Activated naive CD8-positive, alpha-beta T cell treated with anti-CD3 and anti-CD28 coated beads, Interleukin-2, amount 50 U/mL, for 24 hours (primary cell): ENCODE measurements around the gene OR7G1.
"Not testable (repeated sequence)": the region's sequence is repeated elsewhere in the genome, so short reads cannot be mapped to it uniquely, and the experiment has no call there.

ENCODE experiments used
- ATAC-seq: fragments of 150-1000 bp; cut with Tn5 transposase; one replicate; pipeline ENCODE4 v1.10.0; 2021
- DNase-seq: peaks from one replicate; pipeline ENCODE4 v3.0.0; 2021
- H3K27ac Mint-ChIP-seq: one replicate; pipeline ENCODE4 v1.8.0; 2021; ENCODE audit warnings: mild to moderate bottlenecking, mixed read lengths
- H3K27me3 Mint-ChIP-seq: one replicate; pipeline ENCODE4 v1.8.0; 2021; ENCODE audit warnings: mixed read lengths
- H3K36me3 Mint-ChIP-seq: one replicate; pipeline ENCODE4 v1.8.0; 2021; ENCODE audit warnings: low read depth, mixed read lengths
- H3K4me1 Mint-ChIP-seq: one replicate; pipeline ENCODE4 v1.8.0; 2021; ENCODE audit warnings: mixed read lengths
- H3K4me3 Mint-ChIP-seq: one replicate; pipeline ENCODE4 v1.8.0; 2021; ENCODE audit warnings: mild to moderate bottlenecking, moderate library complexity, mixed read lengths
- H3K9me3 Mint-ChIP-seq: one replicate; pipeline ENCODE4 v1.8.0; 2021; ENCODE audit warnings: mixed read lengths

Gene OR7G1

DNA sequence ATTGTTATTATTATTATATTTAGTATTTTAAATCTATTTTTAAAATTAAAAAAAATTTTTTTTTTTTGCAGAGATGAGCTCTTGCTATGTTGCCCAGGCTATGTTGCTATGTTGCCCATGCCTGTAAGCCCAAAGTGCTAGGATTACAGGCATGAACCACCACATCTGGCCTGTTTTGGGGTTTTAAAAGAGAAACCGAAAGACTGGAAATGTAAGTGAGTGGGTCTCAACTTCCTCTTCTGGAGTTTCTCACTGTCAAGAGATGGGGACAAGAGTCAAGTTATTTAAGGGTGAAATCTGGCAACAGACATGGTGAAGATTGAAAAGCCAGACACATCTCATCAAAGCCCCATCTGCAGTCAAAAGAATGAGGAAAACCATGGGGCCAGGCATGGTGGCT, 15.4 kb upstream of the OR7G1 start:
- peaks cover 19% of the 10 kb centered on the region for H3K27me3 Mint-ChIP-seq
- H3K36me3 Mint-ChIP-seq: no peaks in the 10 kb centered on the region
- ATAC-seq: no peak
- H3K9me3 Mint-ChIP-seq: no peaks in the 10 kb centered on the region
- DNase-seq: no peak
- H3K4me1 Mint-ChIP-seq: peaks cover 7% of the 10 kb centered on the region
- H3K27ac Mint-ChIP-seq: no peak overlapping the region
- H3K4me3 Mint-ChIP-seq: no peak overlapping the region

- H3K27me3 Mint-ChIP-seq: peaks cover 21% of the 10 kb centered on the region
- DNase-seq: no peak
- peaks cover 7% of the 10 kb centered on the region for H3K4me1 Mint-ChIP-seq
- H3K4me3 Mint-ChIP-seq: no peak overlapping the region
- H3K9me3 Mint-ChIP-seq: no peaks in the 10 kb centered on the region
- no peaks in the 10 kb centered on the region for H3K36me3 Mint-ChIP-seq
- H3K27ac Mint-ChIP-seq: no peak overlapping the region
- no peak for ATAC-seq
Observed at GRCh38 chr19:9128171-9128570, 12.6 kb upstream of the OR7G1 start.

DNA sequence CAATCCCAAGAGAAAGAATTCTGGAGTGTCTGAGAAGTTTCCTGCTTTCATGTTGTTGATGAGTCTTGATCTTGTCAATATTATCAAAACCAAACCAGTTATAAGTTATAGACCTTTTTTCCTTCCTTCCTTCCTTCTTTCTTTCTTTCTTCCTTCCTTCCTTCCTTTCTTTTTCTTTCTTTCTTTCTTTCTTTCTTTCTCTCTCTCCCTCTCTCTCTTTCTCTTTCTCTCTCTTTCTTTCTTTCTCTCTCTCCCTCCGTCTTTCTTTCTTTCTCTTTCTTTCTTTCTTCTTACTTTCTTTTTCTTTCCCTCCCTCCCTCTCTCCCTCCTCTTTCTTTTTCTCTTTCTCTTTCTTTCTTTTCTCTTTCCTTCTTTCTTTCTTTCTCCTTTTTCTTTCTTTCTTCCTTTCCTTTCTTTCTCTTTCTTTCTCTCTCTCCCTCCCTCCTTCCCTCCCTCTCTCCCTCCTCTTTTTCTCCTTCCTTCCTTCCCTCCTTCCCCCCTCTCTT, 11.4 kb upstream of the OR7G1 start, which contains the start of gene OR7G3:
OR7G3 (minus strand) TSS at position 51 of the 506 bp plus-strand sequence; CDS start at position 51, 0 bp downstream.
- DNase-seq: no peak
- Mint-ChIP-seq H3K27ac (no peak within 1 kb of the TSS), H3K4me1 (peaks cover 7% of the 10 kb centered on the region), H3K36me3 (no peaks in the 10 kb centered on the region), H3K9me3 (no peaks in the 10 kb centered on the region), H3K4me3 (no peak within 1 kb of the TSS), H3K27me3 (peaks cover 24% of the 10 kb centered on the region)
- no peak for ATAC-seq

DNA sequence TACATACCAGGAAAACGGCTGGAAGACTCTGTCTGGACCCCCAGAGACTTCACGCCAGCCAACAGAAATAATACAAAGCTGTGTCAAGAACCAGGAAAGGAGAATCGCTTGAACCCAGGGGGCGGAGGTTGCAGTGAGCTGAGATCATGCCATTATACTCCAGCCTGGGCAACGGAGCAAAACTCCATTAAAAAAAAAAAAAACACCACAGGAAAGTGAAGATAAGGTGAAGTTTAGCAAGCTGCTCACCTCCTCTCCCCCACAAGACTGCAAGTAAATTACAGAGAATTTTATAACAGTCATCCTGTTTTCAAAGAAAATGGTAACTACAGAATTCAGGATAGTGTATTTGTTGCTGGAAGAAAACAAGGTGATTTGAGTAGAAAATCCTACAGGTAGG, 984 bp upstream of the OR7G1 start:
- Mint-ChIP-seq H3K4me3 (no peak overlapping the region), H3K27ac (no peak overlapping the region), H3K27me3 (peaks cover 23% of the 10 kb centered on the region), H3K4me1 (no peaks in the 10 kb centered on the region), H3K36me3 (no peaks in the 10 kb centered on the region), H3K9me3 (no peaks in the 10 kb centered on the region)
- no peak for DNase-seq
- no peak for ATAC-seq

- H3K27ac Mint-ChIP-seq: no peak overlapping the region
Observed at GRCh38 chr19:9109959-9110358, 5.6 kb downstream of the OR7G1 start.

GRCh38 chr19:9107375-9107774, 8.2 kb downstream of the OR7G1 start, which contains the start of gene OR7G2:
Gene OR7G2 (minus strand): TSS chr19:9107475. CDS start chr19:9103243, 4,232 bp downstream.
- Mint-ChIP-seq H3K4me3 (no peak within 1 kb of the TSS), H3K9me3 (no peaks in the 10 kb centered on the region), H3K36me3 (no peaks in the 10 kb centered on the region), H3K4me1 (no peaks in the 10 kb centered on the region), H3K27me3 (peaks cover 23% of the 10 kb centered on the region), H3K27ac (no peak within 1 kb of the TSS)
- no peak for DNase-seq
- no peak for ATAC-seq

More at GRCh38 chr19:9109959-9110358, 5.6 kb downstream of the OR7G1 start:
- no peaks in the 10 kb centered on the region for H3K9me3 Mint-ChIP-seq
- H3K27me3 Mint-ChIP-seq: peaks cover 21% of the 10 kb centered on the region
- ATAC-seq: no peak
- DNase-seq: no peak
- no peak overlapping the region for H3K4me3 Mint-ChIP-seq
- no peaks in the 10 kb centered on the region for H3K36me3 Mint-ChIP-seq
- H3K4me1 Mint-ChIP-seq: no peaks in the 10 kb centered on the region

DNA sequence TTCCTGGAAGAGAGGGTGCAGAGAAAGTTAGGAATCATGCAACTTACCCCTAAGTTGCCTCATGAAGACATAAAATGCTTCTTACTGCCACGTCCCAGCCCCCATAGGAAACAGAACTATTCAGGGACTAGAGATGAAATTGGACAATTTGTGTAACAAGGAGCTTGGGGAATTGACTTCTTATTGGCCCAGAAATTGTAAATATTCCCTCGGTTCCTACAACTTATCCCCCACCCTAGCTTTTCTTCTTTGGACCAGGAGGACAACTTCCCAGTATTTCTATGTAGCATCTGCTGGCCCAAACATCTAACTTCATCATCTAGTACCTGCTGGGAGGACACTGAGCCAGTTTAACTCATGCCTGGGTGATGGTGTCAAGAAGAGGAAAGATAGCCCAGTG, 28.8 kb downstream of the OR7G1 start, which contains the start of gene OR1M1:
OR1M1 (plus strand) TSS at position 301 of the 400 bp plus-strand sequence. CDS start 6,184 bp downstream, outside the sequence.
- H3K9me3 Mint-ChIP-seq: no peaks in the 10 kb centered on the region
- no peak within 1 kb of the TSS for H3K27ac Mint-ChIP-seq
- H3K36me3 Mint-ChIP-seq: no peaks in the 10 kb centered on the region
- H3K4me3 Mint-ChIP-seq: no peak within 1 kb of the TSS
- no peaks in the 10 kb centered on the region for H3K4me1 Mint-ChIP-seq
- H3K27me3 Mint-ChIP-seq: peaks cover 16% of the 10 kb centered on the region
- ATAC-seq (no peak), DNase-seq (no peak)

DNA sequence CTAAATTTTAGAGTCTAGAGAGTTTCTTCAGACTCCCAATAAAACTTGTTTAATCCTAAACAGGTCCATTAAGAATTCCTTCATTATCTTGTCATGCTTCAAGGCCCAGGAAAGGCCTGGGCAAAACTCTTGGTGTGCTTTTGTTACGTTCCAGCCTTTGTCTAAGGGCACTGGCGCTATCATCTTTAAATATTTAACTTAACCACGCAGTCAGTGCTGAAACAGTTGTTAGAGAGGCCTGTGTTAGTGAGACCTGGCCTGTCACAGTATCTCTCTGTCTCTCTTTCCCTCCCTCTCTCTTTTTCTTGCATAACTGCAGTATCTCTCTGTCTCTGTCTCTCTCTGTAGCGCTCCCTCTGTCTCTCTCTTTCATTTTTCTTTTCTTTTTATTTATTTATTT, 36.9 kb downstream of the OR7G1 start:
- ATAC-seq (no peak), DNase-seq (no peak)
- H3K27ac Mint-ChIP-seq: no peak overlapping the region
- no peaks in the 10 kb centered on the region for H3K4me1 Mint-ChIP-seq
- H3K36me3 Mint-ChIP-seq: no peaks in the 10 kb centered on the region
- H3K9me3 Mint-ChIP-seq: no peaks in the 10 kb centered on the region
- no peak overlapping the region for H3K4me3 Mint-ChIP-seq
- H3K27me3 Mint-ChIP-seq: no peaks in the 10 kb centered on the region

- no peaks in the 10 kb centered on the region for H3K9me3 Mint-ChIP-seq
Observed at GRCh38 chr19:9076901-9077300, 38.7 kb downstream of the OR7G1 start.

DNA sequence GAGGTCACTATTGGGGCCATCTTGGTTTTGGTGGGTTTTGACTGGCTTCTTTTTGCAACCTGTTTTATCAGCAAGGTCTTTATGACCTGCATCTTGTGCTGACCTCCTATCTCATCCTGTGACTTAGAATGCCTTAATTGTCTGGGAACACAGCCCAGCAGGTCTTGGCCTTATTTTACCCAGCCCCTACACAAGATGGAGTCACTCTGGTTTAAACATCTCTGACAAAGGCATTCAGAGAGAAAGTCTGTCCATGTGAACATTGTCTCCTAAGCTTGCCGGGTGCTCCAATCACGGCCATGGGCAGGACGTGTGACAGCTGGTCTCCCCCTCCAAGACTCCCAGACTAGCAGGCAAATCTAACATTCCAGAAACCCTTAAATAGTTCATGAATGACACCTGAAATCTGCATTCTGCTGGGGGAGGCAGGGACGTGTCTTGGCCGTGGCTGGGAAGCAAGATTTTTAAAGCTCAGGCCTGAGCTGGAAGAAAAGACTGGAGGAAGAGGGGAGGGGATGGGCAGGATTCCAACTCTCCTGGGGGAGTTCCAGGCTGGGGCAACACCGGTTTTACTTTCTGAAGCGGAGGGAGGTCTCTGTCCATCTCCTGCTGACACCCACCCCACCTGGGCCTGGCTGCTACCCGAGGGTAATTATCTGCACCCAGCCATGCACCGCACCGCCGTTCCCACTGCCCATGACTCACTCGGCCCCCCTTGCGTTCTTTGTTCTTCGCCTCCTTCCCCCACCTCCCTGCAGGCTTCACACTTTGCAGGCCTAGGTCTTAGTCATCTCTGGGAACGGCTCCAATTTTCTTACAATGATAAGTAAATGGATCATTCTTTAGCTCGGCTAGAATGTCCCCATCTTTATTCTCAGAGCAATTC, 40.3 kb downstream of the OR7G1 start:
- no peak overlapping the region for H3K27ac Mint-ChIP-seq
- H3K36me3 Mint-ChIP-seq: no peaks in the 10 kb centered on the region
- H3K4me3 Mint-ChIP-seq: no peak overlapping the region
- H3K9me3 Mint-ChIP-seq: no peaks in the 10 kb centered on the region
- H3K27me3 Mint-ChIP-seq: no peaks in the 10 kb centered on the region
- no peaks in the 10 kb centered on the region for H3K4me1 Mint-ChIP-seq
- ATAC-seq (no peak), DNase-seq (peak; percentile 2)

More at GRCh38 chr19:9076901-9077300, 38.7 kb downstream of the OR7G1 start:
- Mint-ChIP-seq H3K36me3 (no peaks in the 10 kb centered on the region), H3K27me3 (no peaks in the 10 kb centered on the region), H3K27ac (no peak overlapping the region), H3K4me3 (no peak overlapping the region), H3K4me1 (no peaks in the 10 kb centered on the region)
- DNase-seq (no peak), ATAC-seq (no peak)

DNA sequence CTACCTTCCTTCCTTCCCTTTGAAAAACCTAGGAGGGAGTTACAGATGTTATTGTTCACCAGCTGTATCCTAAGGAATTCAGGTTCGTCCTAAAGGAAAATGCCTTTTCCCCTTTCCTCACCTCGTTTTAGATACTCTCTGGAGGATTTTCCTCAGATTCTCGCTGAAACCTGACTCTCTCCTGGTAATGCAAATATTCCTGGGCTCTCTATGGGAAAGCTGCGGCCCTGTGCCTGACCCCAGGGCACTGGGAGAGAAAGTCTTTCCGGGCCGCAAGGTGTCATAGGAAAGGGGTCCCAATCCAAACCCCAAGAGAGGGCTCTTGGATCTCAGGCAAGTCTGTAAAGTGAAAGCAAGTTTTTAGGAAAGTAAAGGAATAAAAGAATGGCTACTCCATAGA, 41.8 kb downstream of the OR7G1 start:
- no peak overlapping the region for H3K4me3 Mint-ChIP-seq
- no peaks in the 10 kb centered on the region for H3K4me1 Mint-ChIP-seq
- H3K27me3 Mint-ChIP-seq: no peaks in the 10 kb centered on the region
- H3K9me3 Mint-ChIP-seq: no peaks in the 10 kb centered on the region
- no peak overlapping the region for H3K27ac Mint-ChIP-seq
- H3K36me3 Mint-ChIP-seq: no peaks in the 10 kb centered on the region
- ATAC-seq: no peak
- no peak for DNase-seq

DNA sequence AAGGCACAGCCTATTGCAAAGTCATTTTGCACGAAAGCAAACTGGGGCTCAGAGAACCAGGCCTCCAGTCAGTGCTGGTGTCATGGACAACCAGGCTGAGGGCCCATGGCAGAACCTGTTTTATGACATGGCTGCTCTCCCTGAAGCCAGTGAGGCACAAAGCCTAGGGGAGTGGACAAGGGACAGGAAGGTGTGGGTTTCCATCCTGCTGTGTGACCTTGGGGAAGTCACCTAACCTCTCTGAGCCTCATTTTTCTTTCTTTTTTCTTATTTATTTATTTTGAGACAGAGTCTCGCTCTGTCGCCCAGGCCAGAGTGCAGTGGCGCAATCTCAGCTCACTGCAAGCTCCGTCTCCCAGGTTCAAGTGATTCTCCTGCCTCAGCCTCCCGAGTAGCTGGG, 43.8 kb downstream of the OR7G1 start:
- not testable (repeated sequence) for H3K36me3 Mint-ChIP-seq, H3K27me3 Mint-ChIP-seq, H3K4me3 Mint-ChIP-seq, H3K27ac Mint-ChIP-seq, H3K9me3 Mint-ChIP-seq, DNase-seq, ATAC-seq, H3K4me1 Mint-ChIP-seq

GRCh38 chr19:9070066-9070465, 45.5 kb downstream of the OR7G1 start:
- Mint-ChIP-seq H3K36me3 (no peaks in the 10 kb centered on the region), H3K27ac (no peak overlapping the region), H3K4me1 (no peaks in the 10 kb centered on the region), H3K9me3 (no peaks in the 10 kb centered on the region), H3K27me3 (no peaks in the 10 kb centered on the region), H3K4me3 (no peak overlapping the region)
- no peak for DNase-seq
- ATAC-seq: no peak

- Mint-ChIP-seq H3K27me3 (no peaks in the 10 kb centered on the region), H3K4me3 (no peak overlapping the region), H3K9me3 (no peaks in the 10 kb centered on the region), H3K27ac (no peak overlapping the region), H3K36me3 (no peaks in the 10 kb centered on the region), H3K4me1 (no peaks in the 10 kb centered on the region)
- DNase-seq (no peak), ATAC-seq (no peak)
Observed at GRCh38 chr19:9065457-9066014, 50.0 kb downstream of the OR7G1 start.
